ENCODE data around the gene OR13D1. TPM values are rescaled to one million over a fixed set of nuclear protein-coding genes. Genes with fewer than 3 reads are reported as not detected.
"Not testable (repeated sequence)": the region's sequence is repeated elsewhere in the genome, so short reads cannot be mapped to it uniquely, and the experiment has no call there.

Gene OR13D1
- total RNA-seq (not detected), polyA plus RNA-seq (ENCODE audit: insufficient read depth in 1 of 8, insufficient read length in 8 of 8, low replicate concordance in 1 of 8) (under 1 TPM in 1 of 8 donors, not detected in 7; 0.18 TPM)
- long read RNA-seq, donor 1 = 0 reads
- long read RNA-seq, donor 2 = 0 reads
- long read RNA-seq, donor 3 = 0 reads
- long read RNA-seq, donor 4 = 0 reads
- long read RNA-seq, donor 5 = 0 reads
- long read RNA-seq, donor 6 = 0 reads
- long read RNA-seq, donor 7 = 0 reads
- long read RNA-seq, donor 8 = 0 reads
- long read RNA-seq, donor 9 = 0 reads
- long read RNA-seq, donor 10 = 0 reads
- long read RNA-seq, donor 11 = 0 reads

- no peaks in the 10 kb centered on the region for H3K4me1 ChIP-seq (ENCODE audit: control insufficient read depth, insufficient read depth, low read length)
- no peaks in the 10 kb centered on the region for H3K9me3 ChIP-seq (replicated peaks; ENCODE audit: control insufficient read depth, low read depth, low read length)
- H3K27ac ChIP-seq (ENCODE audit: low read length) = no peak within 1 kb of the TSS
- DNase-seq = no peak
- H3K27me3 ChIP-seq (ENCODE audit: control insufficient read depth, insufficient read depth, low read length) = no peaks in the 10 kb centered on the region
- H3K4me3 ChIP-seq (ENCODE audit: low read length) = no peak within 1 kb of the TSS
- no CpG with 5 or more reads among the region's 1 CpG for WGBS (ENCODE audit: insufficient coverage)
- H3K36me3 ChIP-seq (ENCODE audit: control insufficient read depth, insufficient read depth, low read length) = no peaks in the 10 kb centered on the region
Observed at GRCh38 chr9:104694218-104694617, at the start of gene OR13D1. TSS of gene OR13D1 (plus strand) at chr9:104694518. CDS start at chr9:104694518, 0 bp downstream.

GRCh38 chr9:104658496-104659195 lies 35.7 kb upstream of the OR13D1 start:
- no CpG with 5 or more reads among the region's 2 CpGs for WGBS (ENCODE audit: insufficient coverage)
- H3K27me3 ChIP-seq (ENCODE audit: control insufficient read depth, insufficient read depth, low read length) = no peaks in the 10 kb centered on the region
- H3K9me3 ChIP-seq (replicated peaks; ENCODE audit: control insufficient read depth, low read depth, low read length) = peaks cover 2% of the 10 kb centered on the region
- no peak overlapping the region for H3K27ac ChIP-seq (ENCODE audit: low read length)
- H3K36me3 ChIP-seq (ENCODE audit: control insufficient read depth, insufficient read depth, low read length) = no peaks in the 10 kb centered on the region
- DNase-seq = no peak
- H3K4me1 ChIP-seq (ENCODE audit: control insufficient read depth, insufficient read depth, low read length) = no peaks in the 10 kb centered on the region
- H3K4me3 ChIP-seq (ENCODE audit: low read length) = no peak overlapping the region

GRCh38 chr9:104675611-104676010 lies 18.7 kb upstream of the OR13D1 start:
- Histone ChIP-seq H3K9me3 (replicated peaks; ENCODE audit: control insufficient read depth, low read depth, low read length) (no peaks in the 10 kb centered on the region), H3K4me3 (ENCODE audit: low read length) (no peak overlapping the region), H3K36me3 (ENCODE audit: control insufficient read depth, insufficient read depth, low read length) (no peaks in the 10 kb centered on the region), H3K27me3 (ENCODE audit: control insufficient read depth, insufficient read depth, low read length) (no peaks in the 10 kb centered on the region), H3K4me1 (ENCODE audit: control insufficient read depth, insufficient read depth, low read length) (no peaks in the 10 kb centered on the region), H3K27ac (ENCODE audit: low read length) (no peak overlapping the region)
- DNase-seq = no peak
- 60% methylated on average over 1 of the region's 2 CpGs for WGBS (ENCODE audit: insufficient coverage)

- Histone ChIP-seq H3K4me3 (ENCODE audit: low read length) (no peak overlapping the region), H3K4me1 (ENCODE audit: control insufficient read depth, insufficient read depth, low read length) (no peaks in the 10 kb centered on the region), H3K9me3 (replicated peaks; ENCODE audit: control insufficient read depth, low read depth, low read length) (no peaks in the 10 kb centered on the region), H3K36me3 (ENCODE audit: control insufficient read depth, insufficient read depth, low read length) (no peaks in the 10 kb centered on the region), H3K27me3 (ENCODE audit: control insufficient read depth, insufficient read depth, low read length) (no peaks in the 10 kb centered on the region), H3K27ac (ENCODE audit: low read length) (no peak overlapping the region)
- 0% methylated on average over 1 of the region's 3 CpGs for WGBS (ENCODE audit: insufficient coverage)
- DNase-seq = peak; percentile 63
Observed at GRCh38 chr9:104682642-104683041, 11.7 kb upstream of the OR13D1 start.

GRCh38 chr9:104686081-104686480 lies 8.2 kb upstream of the OR13D1 start:
- Histone ChIP-seq H3K4me3 (ENCODE audit: low read length) (no peak overlapping the region), H3K27ac (ENCODE audit: low read length) (no peak overlapping the region), H3K36me3 (ENCODE audit: control insufficient read depth, insufficient read depth, low read length) (no peaks in the 10 kb centered on the region), H3K4me1 (ENCODE audit: control insufficient read depth, insufficient read depth, low read length) (no peaks in the 10 kb centered on the region), H3K27me3 (ENCODE audit: control insufficient read depth, insufficient read depth, low read length) (no peaks in the 10 kb centered on the region), H3K9me3 (replicated peaks; ENCODE audit: control insufficient read depth, low read depth, low read length) (no peaks in the 10 kb centered on the region)
- WGBS (ENCODE audit: insufficient coverage) = no CpG with 5 or more reads among the region's 2 CpGs
- no peak for DNase-seq

GRCh38 chr9:104700306-104700705 lies 6.0 kb downstream of the OR13D1 start:
- H3K4me3 ChIP-seq (ENCODE audit: low read length) = no peak overlapping the region
- no peaks in the 10 kb centered on the region for H3K27me3 ChIP-seq (ENCODE audit: control insufficient read depth, insufficient read depth, low read length)
- WGBS (ENCODE audit: insufficient coverage) = 90% methylated on average over 3 of the region's 3 CpGs
- no peaks in the 10 kb centered on the region for H3K36me3 ChIP-seq (ENCODE audit: control insufficient read depth, insufficient read depth, low read length)
- H3K27ac ChIP-seq (ENCODE audit: low read length) = no peak overlapping the region
- no peak for DNase-seq
- H3K9me3 ChIP-seq (replicated peaks; ENCODE audit: control insufficient read depth, low read depth, low read length) = no peaks in the 10 kb centered on the region
- no peaks in the 10 kb centered on the region for H3K4me1 ChIP-seq (ENCODE audit: control insufficient read depth, insufficient read depth, low read length)

GRCh38 chr9:104708737-104709136 lies 14.4 kb downstream of the OR13D1 start:
- not testable (repeated sequence) for H3K4me1 ChIP-seq (ENCODE audit: control insufficient read depth, insufficient read depth, low read length); H3K9me3 ChIP-seq (replicated peaks; ENCODE audit: control insufficient read depth, low read depth, low read length); H3K27me3 ChIP-seq (ENCODE audit: control insufficient read depth, insufficient read depth, low read length); H3K27ac ChIP-seq (ENCODE audit: low read length); DNase-seq; H3K4me3 ChIP-seq (ENCODE audit: low read length); H3K36me3 ChIP-seq (ENCODE audit: control insufficient read depth, insufficient read depth, low read length)
- WGBS (ENCODE audit: insufficient coverage) = no CpG with 5 or more reads among the region's 1 CpG

GRCh38 chr9:104711604-104712003 lies 17.3 kb downstream of the OR13D1 start:
- Histone ChIP-seq H3K9me3 (replicated peaks; ENCODE audit: control insufficient read depth, low read depth, low read length) (no peaks in the 10 kb centered on the region), H3K36me3 (ENCODE audit: control insufficient read depth, insufficient read depth, low read length) (no peaks in the 10 kb centered on the region), H3K27me3 (ENCODE audit: control insufficient read depth, insufficient read depth, low read length) (no peaks in the 10 kb centered on the region), H3K27ac (ENCODE audit: low read length) (no peak overlapping the region), H3K4me1 (ENCODE audit: control insufficient read depth, insufficient read depth, low read length) (no peaks in the 10 kb centered on the region), H3K4me3 (ENCODE audit: low read length) (no peak overlapping the region)
- WGBS (ENCODE audit: insufficient coverage) = 90% methylated on average over 2 of the region's 4 CpGs
- DNase-seq = no peak

GRCh38 chr9:104725014-104725413 lies 30.7 kb downstream of the OR13D1 start:
- Histone ChIP-seq H3K27me3 (ENCODE audit: control insufficient read depth, insufficient read depth, low read length) (no peaks in the 10 kb centered on the region), H3K4me3 (ENCODE audit: low read length) (no peak overlapping the region), H3K36me3 (ENCODE audit: control insufficient read depth, insufficient read depth, low read length) (no peaks in the 10 kb centered on the region), H3K4me1 (ENCODE audit: control insufficient read depth, insufficient read depth, low read length) (no peaks in the 10 kb centered on the region), H3K9me3 (replicated peaks; ENCODE audit: control insufficient read depth, low read depth, low read length) (no peaks in the 10 kb centered on the region), H3K27ac (ENCODE audit: low read length) (no peak overlapping the region)
- WGBS (ENCODE audit: insufficient coverage) = 90% methylated on average over 4 of the region's 5 CpGs
- no peak for DNase-seq

- H3K9me3 ChIP-seq (replicated peaks; ENCODE audit: control insufficient read depth, low read depth, low read length) = no peaks in the 10 kb centered on the region
- no peaks in the 10 kb centered on the region for H3K36me3 ChIP-seq (ENCODE audit: control insufficient read depth, insufficient read depth, low read length)
- no peak overlapping the region for H3K4me3 ChIP-seq (ENCODE audit: low read length)
- WGBS (ENCODE audit: insufficient coverage) = 71% methylated on average over 2 of the region's 3 CpGs
- H3K27ac ChIP-seq (ENCODE audit: low read length) = no peak overlapping the region
- H3K27me3 ChIP-seq (ENCODE audit: control insufficient read depth, insufficient read depth, low read length) = no peaks in the 10 kb centered on the region
- no peak for DNase-seq
- H3K4me1 ChIP-seq (ENCODE audit: control insufficient read depth, insufficient read depth, low read length) = no peaks in the 10 kb centered on the region
Observed at GRCh38 chr9:104738452-104738851, 44.1 kb downstream of the OR13D1 start.

All from muscle of leg (tissue), 16 donors.